Esophagus squamous epithelium (tissue), 5 donors: ENCODE results near the gene CSRNP3. TPM values are rescaled to one million over a fixed set of nuclear protein-coding genes. Genes with fewer than 3 reads are reported as not detected.

Experiments used
- DNase-seq: peaks from one replicate; lab custom pipeline; 2025; lab: John Stamatoyannopoulos, UW
- H3K27ac ChIP-seq, 4 donors: fragments of 200-600 bp; sonication (generic); one replicate each; pipeline ENCODE4 v1.5.1; 2016 to 2019; ENCODE audit warnings: mild to moderate bottlenecking in 1 of 4
- H3K27me3 ChIP-seq, 4 donors: fragments of 200-600 bp; sonication (generic); 1 replicate in 3 of 4; 2 replicates in 1 of 4; pipeline versions ENCODE4 v1.5.1 to v1.6.0; 2017 to 2021; ENCODE audit warnings: antibody characterized with exemption in 1 of 4
- H3K36me3 ChIP-seq, 3 donors: fragments of 200-600 bp; sonication (generic); one replicate each; pipeline ENCODE4 v1.5.1; 2016 to 2019
- H3K4me1 ChIP-seq, 3 donors: fragments of 200-600 bp; sonication (generic); one replicate each; pipeline ENCODE4 v1.5.1; 2017 to 2019
- H3K4me3 ChIP-seq, 4 donors: fragments of 200-600 bp; sonication (generic); 1 replicate in 3 of 4; 2 replicates in 1 of 4; pipeline ENCODE4 v1.5.1; 2016 to 2019; ENCODE audit warnings: mild to moderate bottlenecking in 2 of 4, moderate library complexity in 1 of 4
- H3K9me3 ChIP-seq, 3 donors: fragments of 200-600 bp; sonication (generic); one replicate each; pipeline ENCODE4 v1.5.1; 2016 to 2019
- POLR2A ChIP-seq, 4 donors: fragments of 450-650 bp; IDR thresholded peaks; one replicate each; pipeline ENCODE4 v1.6.1; 2017; ENCODE audit warnings: antibody characterized with exemption in 4 of 4, mild to moderate bottlenecking in 4 of 4, moderate library complexity in 3 of 4
- WGBS, 2 donors: methylation state at CpG; one replicate each; pipeline ENCODE4 v1.1.5; 2018; 5-methylcytosine and 5-hydroxymethylcytosine counted together
- intact Hi-C: fragments of 100-400 bp; cut with DNase I; formaldehyde crosslinking; loops from one replicate; pipeline ENCODE4 v1.15.0; 2022
- total RNA-seq, 4 donors: library from RNA; depleted of rRNA; stranded (reverse); fragments of >200 nt; gene quantifications; one replicate each; pipeline ENCODE4 v1.1.0, GENCODE V29; 2016
- TF ChIP-seq, protein P1 (sequence below), 6 experiments: fragments of 450-650 bp in 4 of 6; fragments of 200-600 bp in 2 of 6; sonication (generic) in 2 of 6; IDR thresholded peaks; one replicate each; pipeline ENCODE4 v1.5.1; 2016 to 2019; ENCODE audit warnings: antibody characterized with exemption in 6 of 6, mild to moderate bottlenecking in 4 of 6, moderate library complexity in 4 of 6
- donor health status: DM: yes; HTN: yes; CAD: no.

CSRNP3 gene
- total RNA-seq, 4 donors from 2014 or later: 0.57 to 1.5 (median 0.81) TPM

DNA sequence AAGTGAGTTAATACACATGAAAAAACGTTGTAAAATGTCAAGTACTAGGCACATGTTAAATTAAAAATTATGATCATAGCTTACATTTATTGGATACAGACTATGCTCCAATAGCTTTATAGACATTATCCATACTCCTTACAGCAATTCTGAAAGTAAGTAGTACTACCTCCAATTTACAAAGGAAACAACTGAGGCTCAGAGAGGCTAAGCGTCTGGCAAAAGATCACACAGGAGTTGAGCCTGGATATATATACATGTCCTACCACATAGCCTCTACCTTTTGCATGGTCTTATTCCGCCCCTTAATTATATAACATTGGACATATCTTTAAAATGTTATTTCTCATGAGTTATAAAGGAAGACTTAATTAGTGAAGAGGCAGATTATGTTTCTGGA is 127.3 kb downstream of the CSRNP3 start:
- intact Hi-C loops: no loop called here
- no peak overlapping the region for H3K4me3 ChIP-seq
- peaks cover 0 to 9% (median 2%) of the 10 kb centered on the region in 3 donors for H3K4me1 ChIP-seq
- H3K36me3 ChIP-seq: peaks cover 0 to 9% (median 0%) of the 10 kb centered on the region in 3 donors
- no peak for DNase-seq
- WGBS, 2 donors: 83 to 85% methylated on average over 3 of the region's 3 CpGs
- no peaks in the 10 kb centered on the region for H3K9me3 ChIP-seq
- H3K27me3 ChIP-seq: no peaks in the 10 kb centered on the region
- H3K27ac ChIP-seq: no peak overlapping the region
- TF ChIP-seq, protein P1, sequence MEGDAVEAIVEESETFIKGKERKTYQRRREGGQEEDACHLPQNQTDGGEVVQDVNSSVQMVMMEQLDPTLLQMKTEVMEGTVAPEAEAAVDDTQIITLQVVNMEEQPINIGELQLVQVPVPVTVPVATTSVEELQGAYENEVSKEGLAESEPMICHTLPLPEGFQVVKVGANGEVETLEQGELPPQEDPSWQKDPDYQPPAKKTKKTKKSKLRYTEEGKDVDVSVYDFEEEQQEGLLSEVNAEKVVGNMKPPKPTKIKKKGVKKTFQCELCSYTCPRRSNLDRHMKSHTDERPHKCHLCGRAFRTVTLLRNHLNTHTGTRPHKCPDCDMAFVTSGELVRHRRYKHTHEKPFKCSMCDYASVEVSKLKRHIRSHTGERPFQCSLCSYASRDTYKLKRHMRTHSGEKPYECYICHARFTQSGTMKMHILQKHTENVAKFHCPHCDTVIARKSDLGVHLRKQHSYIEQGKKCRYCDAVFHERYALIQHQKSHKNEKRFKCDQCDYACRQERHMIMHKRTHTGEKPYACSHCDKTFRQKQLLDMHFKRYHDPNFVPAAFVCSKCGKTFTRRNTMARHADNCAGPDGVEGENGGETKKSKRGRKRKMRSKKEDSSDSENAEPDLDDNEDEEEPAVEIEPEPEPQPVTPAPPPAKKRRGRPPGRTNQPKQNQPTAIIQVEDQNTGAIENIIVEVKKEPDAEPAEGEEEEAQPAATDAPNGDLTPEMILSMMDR (IDR thresholded peaks at IDR 0.05): no peak
- TF ChIP-seq POLR2A (IDR thresholded peaks at IDR 0.05): no peak

DNA sequence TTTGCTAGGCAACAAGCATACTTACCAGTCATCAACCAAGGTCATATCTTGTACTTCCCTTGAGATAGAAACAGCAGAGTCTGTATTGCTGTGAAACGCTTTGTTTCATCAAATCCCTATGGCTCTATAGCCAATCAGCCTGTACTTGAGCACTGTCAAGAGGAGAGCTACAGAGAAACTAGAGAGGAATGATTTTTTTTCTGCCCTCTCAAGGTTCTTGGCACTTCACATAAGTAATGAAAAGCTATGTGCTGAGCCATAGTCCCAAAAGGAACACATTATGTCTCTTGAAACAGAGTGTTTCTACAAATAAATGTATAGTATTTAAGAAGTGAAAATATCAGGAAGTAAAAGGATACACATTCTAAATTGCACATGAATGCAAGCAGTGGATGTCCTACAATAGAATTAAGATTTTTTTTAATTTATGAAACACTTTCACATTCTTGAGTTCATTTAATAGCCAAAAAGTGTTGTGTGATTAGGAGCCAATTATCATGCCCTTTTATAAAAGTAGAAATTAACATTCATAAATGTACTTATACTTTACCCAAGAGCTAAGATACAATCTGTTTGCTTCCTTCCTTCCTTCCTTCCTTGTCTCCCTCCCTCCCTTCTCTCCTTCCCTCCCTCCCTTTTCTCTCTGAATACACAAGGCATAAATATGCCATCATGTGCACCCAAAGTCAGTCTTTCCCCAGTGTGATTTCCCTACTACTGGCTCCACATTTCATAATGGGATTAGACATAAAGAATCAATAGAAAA is 131.8 kb downstream of the CSRNP3 start:
- peak overlapping the region in 3 of 4 donors; percentile 3 to 63 (median 14) for H3K27ac ChIP-seq
- H3K36me3 ChIP-seq: peaks cover 0 to 9% (median 0%) of the 10 kb centered on the region in 3 donors
- no peaks in the 10 kb centered on the region for H3K27me3 ChIP-seq
- DNase-seq: no peak
- no peak overlapping the region for H3K4me3 ChIP-seq
- no peaks in the 10 kb centered on the region for H3K9me3 ChIP-seq
- 69 to 73% methylated on average over 1 of the region's 1 CpG for WGBS, 2 donors
- intact Hi-C loops: no loop called here
- H3K4me1 ChIP-seq: peaks cover 0 to 21% (median 2%) of the 10 kb centered on the region in 3 donors
- no peak for TF ChIP-seq POLR2A (IDR thresholded peaks at IDR 0.05)

DNA sequence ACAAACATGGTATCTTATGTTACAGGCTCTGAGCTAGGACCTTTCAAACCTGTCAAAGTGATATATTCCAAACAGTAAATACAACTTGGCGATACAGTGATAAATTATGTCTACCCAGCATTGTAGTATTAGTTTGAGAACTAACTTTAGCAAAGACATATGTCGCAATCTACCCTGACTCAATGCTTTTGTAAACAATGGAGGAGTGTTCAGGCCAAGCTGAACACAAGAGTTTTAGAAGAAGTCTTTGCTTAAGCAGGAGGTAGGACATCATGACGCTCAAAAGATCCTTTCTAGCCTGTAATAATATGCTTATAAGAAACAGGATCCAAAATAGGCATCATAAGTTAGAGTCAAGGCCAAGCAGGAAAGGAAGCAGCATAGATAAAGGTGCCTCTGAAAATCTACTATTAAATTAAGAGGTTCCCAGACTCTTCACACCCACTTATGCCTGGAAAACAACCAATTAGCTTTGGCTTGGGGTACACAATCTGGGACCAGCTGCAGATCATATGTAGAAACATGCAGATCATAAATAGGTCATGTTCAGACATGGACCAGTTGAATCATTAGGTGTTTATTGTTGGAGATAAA is 132.5 kb downstream of the CSRNP3 start:
- Histone ChIP-seq H3K9me3 (no peaks in the 10 kb centered on the region), H3K36me3 (peaks cover 0 to 3% (median 0%) of the 10 kb centered on the region in 3 donors), H3K27me3 (no peaks in the 10 kb centered on the region), H3K4me3 (no peak overlapping the region), H3K4me1 (peaks cover 0 to 21% (median 2%) of the 10 kb centered on the region in 3 donors), H3K27ac (peak overlapping the region; percentile 3 to 63 (median 34))
- TF ChIP-seq, protein P1 (IDR thresholded peaks at IDR 0.05): no peak
- TF ChIP-seq POLR2A (IDR thresholded peaks at IDR 0.05): no peak
- 30 to 42% methylated on average over 3 of the region's 3 CpGs for WGBS, 2 donors
- no peak for DNase-seq
- intact Hi-C loops: no loop called here

DNA sequence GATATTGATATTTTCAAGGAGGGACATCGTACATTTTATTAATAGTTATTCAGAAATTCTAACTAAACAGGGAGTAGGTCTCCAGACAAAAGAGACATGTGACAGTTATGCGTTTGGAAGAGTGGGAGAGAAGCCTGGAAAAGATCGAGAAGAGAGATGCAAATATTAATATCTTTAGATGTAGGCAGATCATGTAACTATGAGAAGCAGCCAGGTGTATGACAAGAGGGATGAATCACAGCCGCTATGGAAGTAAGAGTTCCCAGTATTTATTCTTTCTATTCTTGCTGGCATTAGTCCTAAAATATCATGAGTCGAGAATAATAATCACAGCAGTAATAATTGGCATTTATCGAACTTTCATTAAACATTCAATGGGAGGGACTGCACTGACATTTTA is 140.2 kb downstream of the CSRNP3 start:
- no peak overlapping the region for H3K4me3 ChIP-seq
- H3K36me3 ChIP-seq: no peaks in the 10 kb centered on the region
- no peaks in the 10 kb centered on the region for H3K4me1 ChIP-seq
- H3K27ac ChIP-seq: no peak overlapping the region
- WGBS, 2 donors: 77 to 78% methylated on average over 6 of the region's 6 CpGs
- no peaks in the 10 kb centered on the region for H3K27me3 ChIP-seq
- no peak for DNase-seq
- no peak for TF ChIP-seq POLR2A (IDR thresholded peaks at IDR 0.05)
- TF ChIP-seq, protein P1 (IDR thresholded peaks at IDR 0.05): no peak
- intact Hi-C loops: no loop called here
- no peaks in the 10 kb centered on the region for H3K9me3 ChIP-seq

DNA sequence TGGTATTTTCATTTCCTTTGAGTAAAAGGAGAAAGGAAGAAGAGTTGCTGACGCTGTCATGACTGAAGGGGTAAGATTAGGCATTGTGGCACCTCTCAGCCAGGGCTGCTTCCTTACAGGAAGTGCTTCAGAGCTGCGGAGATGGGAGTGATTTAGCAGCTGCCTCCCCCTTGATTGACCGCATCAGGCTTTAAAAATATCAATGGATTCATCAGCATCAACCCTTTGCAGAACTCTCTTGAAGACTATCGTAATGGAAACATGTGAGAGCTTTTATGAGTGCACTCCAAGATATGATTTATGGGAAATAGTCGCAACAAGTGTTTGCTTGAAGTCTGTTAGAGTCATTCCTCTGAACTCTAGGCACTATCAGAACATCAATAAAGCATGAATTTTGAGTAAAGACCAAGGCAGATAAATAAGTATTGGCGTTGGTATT is 141.1 kb downstream of the CSRNP3 start:
- TF ChIP-seq, protein P1 (IDR thresholded peaks at IDR 0.05): no peak
- TF ChIP-seq POLR2A (IDR thresholded peaks at IDR 0.05): no peak
- no peak for DNase-seq
- H3K27ac ChIP-seq: no peak overlapping the region
- H3K36me3 ChIP-seq: no peaks in the 10 kb centered on the region
- H3K4me1 ChIP-seq: no peaks in the 10 kb centered on the region
- no peaks in the 10 kb centered on the region for H3K9me3 ChIP-seq
- 37 to 55% methylated on average over 6 of the region's 6 CpGs for WGBS, 2 donors
- no peak overlapping the region for H3K4me3 ChIP-seq
- intact Hi-C loops: no loop called here
- H3K27me3 ChIP-seq: no peaks in the 10 kb centered on the region
